GM19099 (cell line): ENCODE results near the gene GLUL.

Source experiments
- POLR2A ChIP-seq: IDR thresholded peaks from 3 replicates; pipeline ENCODE4 v1.6.1; 2011; ENCODE audit warnings: low read depth; ENCODE audit not compliant: insufficient read length; ENCODE audit errors: extremely low read depth

GLUL gene

DNA sequence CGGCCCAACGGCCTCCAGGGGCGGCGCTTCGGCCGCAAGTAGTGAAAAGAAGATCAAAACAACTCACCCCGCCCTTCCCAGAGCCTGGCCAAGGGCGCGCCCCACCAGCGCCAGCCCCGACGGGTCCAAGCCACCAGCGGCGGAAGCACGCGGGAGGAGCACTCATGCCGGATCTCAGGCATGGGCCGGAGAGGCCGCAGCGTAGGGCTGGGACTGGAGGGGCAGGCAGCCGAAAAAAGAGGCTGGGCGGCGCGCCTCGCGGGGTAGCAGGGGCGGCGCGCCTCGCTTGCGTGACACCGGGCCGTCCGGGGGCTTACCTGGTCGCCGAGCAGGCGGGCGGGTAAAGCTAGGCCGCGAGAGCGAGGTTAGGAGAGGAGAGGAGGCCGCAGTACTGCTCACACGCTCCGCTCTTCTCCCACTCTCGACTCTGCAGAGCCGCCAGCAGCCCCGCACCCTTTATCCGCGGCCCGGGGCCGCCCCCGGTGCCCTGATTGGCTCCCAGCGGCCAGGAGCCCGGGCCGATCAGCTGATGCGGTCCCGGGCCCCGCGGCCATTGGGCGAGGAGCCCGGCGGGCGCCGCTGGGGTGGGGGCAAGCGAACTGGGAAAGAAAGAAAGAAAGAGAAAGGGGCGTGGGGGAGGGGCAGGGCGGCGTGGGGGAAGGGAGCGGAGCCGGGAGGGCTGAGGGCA is at the start of gene GLUL:
GLUL (minus strand) TSS at position 429 of the 688 bp plus-strand sequence. CDS start 3,053 bp downstream, outside the sequence.
- peak; percentile 86 for TF ChIP-seq POLR2A

- TF ChIP-seq POLR2A, result no peak
Observed at GRCh38 chr1:182438326-182438725, 46.7 kb upstream of the GLUL start.

DNA sequence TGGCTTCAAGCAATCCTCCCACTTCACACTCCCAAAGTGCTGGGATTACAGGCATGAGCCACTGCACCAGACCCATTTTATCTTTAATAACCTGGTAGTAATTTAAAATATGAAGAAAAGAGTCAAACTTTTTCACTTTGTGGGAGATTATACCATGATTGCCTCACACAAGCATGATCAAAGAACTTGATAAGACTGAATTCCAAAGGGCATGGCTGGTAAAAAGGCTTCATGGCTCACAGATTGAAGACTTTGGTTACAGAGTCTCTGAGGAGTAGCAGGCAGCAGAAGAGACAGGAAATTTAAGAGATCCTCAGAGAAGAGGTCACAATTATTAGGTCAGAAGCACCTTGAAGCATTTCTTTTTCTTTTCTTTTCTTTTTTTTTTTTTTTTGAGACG is 42.0 kb upstream of the GLUL start:
- TF ChIP-seq POLR2A, result no peak

DNA sequence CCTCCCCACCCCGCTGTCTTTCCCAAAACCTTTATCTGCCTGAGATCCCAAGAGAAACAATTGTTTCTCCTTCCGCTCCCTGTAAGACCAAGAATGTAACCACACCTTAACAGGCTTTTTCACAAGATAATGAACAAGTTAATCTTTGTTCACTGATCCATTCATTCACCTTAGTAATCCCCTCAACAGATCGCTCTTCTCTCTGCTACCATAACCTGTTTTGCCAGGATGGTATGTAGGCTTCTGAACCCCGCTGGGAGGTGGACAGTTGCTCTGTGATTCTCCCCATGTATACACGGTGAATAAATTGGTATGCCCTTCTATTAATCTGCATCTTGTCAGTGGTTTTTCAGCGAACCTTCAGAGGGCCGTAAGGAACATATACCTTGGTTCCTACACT is 39.7 kb upstream of the GLUL start:
- no peak for TF ChIP-seq POLR2A

DNA sequence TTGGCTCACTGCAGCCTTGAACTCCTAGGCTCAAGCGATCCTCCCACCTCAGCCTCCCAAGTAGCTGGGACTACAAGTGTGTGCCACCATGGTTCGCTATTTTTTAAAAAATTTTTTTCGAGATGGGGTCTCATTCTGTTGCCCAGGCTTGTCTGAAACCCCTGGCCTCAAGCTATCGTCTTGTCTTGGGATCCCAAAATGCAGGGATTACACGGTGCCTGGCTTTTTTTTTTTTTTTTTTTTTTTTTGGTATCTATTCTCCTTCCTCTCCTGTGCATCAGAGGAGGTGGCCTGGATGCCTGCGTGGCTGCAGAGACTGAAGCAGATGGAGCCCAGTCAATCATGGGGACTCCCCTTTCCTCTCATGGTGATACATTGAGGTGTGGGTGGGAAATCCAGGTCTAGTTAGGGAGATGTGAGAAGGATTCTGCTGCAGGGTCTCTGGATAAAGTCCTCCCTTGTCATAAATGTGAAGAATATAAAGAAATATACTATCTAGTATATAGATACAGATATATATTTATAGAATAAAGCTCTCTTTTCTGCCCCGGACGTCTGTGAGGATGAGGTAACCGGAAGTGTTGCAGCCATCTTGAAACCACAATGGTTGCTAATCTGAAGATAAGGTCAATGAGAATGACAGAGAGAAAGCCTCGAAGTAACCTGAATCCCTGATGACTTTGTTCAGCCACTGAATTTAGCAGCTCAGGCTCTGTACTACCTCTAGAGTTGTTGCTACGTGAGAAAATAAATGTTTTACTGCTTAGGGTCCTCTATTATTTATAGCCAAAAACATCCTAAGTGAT is 38.9 kb upstream of the GLUL start:
- no peak for TF ChIP-seq POLR2A

DNA sequence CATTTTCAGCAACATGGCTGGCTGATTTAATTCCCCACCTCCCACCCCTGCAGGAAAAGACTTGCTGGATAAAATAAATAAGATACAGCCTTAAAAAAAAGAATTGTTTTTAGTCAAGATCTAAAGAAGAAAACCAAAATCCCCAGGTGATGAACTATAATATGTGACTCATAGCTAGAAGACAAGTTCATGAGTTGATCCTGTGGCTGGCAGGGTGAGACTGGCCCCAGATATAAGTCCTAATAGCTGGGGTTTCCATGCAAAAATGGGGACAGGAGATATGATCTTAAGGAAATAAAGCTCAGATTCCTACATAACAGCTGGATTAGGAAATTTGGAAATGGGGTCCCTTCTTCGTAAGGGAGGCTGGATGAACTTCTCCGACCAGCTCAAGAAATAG is 36.5 kb upstream of the GLUL start:
- no peak for TF ChIP-seq POLR2A

GRCh38 chr1:182426442-182427430 is 35.1 kb upstream of the GLUL start:
- TF ChIP-seq POLR2A, result no peak

GRCh38 chr1:182415789-182416188 is 24.2 kb upstream of the GLUL start:
- no peak for TF ChIP-seq POLR2A

DNA sequence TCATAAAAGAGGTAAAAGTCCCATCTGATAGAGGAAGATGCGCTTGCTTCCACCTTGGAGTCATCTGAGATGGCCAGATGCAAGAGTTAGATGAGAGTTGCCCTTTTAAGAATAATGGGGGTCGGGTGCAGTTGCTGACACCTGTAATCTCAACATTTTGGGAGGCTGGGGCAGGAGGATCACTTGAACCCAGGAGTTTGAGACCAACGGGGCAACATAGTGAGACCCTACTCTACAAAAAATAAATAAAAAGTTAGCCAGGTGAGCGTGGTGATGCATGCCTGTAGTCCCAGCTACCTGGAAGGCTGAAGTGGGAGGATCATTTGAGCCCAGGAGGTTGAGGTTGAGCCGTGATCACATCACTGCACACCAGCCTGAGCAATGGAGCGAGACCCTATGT is 22.4 kb upstream of the GLUL start:
- TF ChIP-seq POLR2A, result no peak

DNA sequence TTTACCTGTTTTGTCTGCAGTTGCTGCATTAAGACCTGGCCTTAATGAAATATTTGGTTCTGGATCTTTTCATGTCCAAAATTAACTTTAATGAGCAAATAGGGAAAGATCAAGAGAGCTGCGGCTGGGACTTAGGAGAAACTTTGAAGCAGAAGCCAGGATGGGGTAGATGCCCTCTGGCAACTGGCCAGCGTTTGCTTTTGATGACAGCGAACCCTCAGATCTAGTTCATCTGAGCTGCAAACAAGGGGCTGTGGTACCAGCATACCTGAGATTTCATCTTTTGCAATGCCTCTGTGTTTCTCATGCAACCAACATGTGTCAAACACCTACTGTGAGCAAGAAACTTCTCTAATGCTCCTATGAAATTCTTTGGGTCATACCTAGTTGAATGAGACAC is 21.9 kb upstream of the GLUL start:
- TF ChIP-seq POLR2A, result no peak

- no peak for TF ChIP-seq POLR2A
Observed at GRCh38 chr1:182410620-182411273, 19.2 kb upstream of the GLUL start.

DNA sequence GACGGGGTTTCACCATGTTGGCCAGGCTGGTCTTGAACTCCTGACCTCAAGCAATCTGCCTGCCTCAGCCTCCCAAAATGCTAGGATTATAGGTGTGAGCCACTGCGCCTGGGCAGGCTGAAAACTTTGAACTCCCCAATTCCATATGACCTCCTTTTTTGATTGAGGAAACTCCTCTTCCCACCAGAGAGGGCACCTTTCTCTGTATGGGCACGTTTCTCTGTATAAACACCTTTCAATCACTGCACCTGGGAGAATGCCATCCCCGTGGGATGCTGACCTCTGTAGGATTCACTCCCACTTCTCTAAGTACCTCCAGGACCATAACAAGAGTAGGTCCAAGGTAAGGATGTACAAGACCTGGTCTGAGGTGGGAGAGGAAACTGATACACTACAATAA is 18.5 kb upstream of the GLUL start:
- no peak for TF ChIP-seq POLR2A

DNA sequence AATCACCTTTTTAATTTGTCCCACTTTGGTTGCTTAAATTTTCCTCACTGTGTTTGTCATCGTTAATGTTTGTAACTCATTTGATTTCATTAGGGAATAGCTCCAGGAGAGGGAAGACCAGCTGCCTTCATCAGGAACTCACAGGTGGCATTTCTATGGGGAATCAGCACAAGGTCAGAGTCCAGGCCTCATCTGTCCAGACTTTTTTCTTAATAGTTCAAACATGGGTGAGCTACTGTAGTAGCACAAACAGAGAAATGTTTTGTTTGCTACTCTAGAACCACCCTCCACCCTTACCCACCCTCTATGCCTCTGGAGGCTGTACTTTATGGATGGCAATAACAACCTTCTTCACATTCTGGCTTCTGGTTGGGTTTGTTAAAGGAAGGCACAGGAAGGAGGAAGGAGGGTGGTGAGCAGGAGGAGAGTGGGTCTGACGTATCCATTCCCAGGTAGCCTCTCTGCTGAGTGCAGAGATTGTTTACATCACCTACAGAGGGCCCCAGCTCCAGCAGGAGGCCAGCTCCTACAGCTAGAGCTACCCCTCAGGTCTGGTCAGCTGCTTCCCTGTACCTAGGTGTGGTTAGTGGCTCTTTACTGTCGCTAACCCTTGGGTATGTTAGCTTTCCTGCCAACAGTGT is 17.0 kb upstream of the GLUL start:
- no peak for TF ChIP-seq POLR2A

GRCh38 chr1:182407724-182408123 is 16.1 kb upstream of the GLUL start:
- TF ChIP-seq POLR2A, result no peak

- TF ChIP-seq POLR2A, result no peak
Observed at GRCh38 chr1:182406012-182406411, 14.4 kb upstream of the GLUL start.

DNA sequence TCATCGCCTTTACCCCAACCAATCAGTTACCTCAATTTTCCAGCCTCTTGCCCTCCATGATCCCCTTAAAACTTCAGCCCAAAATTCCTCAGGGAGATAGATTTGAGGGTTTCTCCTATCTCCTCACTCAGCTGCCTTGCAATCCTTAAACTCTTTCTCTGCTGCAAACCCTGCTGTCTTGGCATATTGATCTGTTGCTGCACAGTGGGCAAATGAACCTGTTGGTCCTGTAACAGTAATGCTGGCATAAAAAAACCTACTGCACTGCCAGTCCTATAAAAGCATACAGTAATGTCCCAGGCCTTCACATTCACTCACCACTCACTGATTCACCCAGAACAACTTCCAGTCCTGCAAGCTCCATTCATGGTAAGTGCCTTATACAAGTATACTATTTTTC is 14.0 kb upstream of the GLUL start:
- no peak for TF ChIP-seq POLR2A
